AG09309 (cell line): Measurements from ENCODE around the gene UBB.

Experiments
- DNase-seq: peaks from one replicate; pipeline ENCODE4 v3.0.0-alpha.2; 2010; ENCODE audit warnings: low read depth
- H3K4me3 ChIP-seq: 2 replicates; pipeline ENCODE4 v1.5.1; 2011; ENCODE audit warnings: mild to moderate bottlenecking, low read depth, low read length, moderate library complexity; ENCODE audit not compliant: control insufficient read depth
- CTCF ChIP-seq: IDR thresholded peaks from 2 replicates; pipeline ENCODE4 v1.5.1; 2011; ENCODE audit warnings: mild to moderate bottlenecking, low read depth, low read length, inconsistent platforms; ENCODE audit not compliant: insufficient read depth, control insufficient read depth; ENCODE audit errors: missing control alignments

The UBB gene

DNA sequence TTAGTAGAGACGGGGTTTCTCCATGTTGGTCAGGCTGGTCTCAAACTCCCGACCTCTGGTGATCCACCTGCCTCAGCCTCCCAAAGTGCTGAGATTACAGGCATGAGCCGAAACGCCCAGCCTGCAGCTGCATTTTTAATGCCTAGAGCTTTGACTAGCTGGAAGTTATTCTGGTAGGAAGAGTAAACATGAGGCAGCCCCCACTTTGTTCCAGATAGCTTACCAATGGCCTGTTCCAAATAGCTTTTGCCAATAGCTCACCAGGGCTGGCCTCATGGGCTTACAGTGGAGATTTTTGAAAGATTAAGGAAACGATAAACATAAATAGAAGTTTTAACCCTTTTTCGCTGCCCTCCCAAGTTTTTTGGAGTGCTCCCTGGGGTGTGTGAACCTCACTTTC lies 44.3 kb downstream of the UBB start:
- H3K4me3 ChIP-seq = no peak overlapping the region
- no peak for TF ChIP-seq CTCF
- DNase-seq = no peak

DNA sequence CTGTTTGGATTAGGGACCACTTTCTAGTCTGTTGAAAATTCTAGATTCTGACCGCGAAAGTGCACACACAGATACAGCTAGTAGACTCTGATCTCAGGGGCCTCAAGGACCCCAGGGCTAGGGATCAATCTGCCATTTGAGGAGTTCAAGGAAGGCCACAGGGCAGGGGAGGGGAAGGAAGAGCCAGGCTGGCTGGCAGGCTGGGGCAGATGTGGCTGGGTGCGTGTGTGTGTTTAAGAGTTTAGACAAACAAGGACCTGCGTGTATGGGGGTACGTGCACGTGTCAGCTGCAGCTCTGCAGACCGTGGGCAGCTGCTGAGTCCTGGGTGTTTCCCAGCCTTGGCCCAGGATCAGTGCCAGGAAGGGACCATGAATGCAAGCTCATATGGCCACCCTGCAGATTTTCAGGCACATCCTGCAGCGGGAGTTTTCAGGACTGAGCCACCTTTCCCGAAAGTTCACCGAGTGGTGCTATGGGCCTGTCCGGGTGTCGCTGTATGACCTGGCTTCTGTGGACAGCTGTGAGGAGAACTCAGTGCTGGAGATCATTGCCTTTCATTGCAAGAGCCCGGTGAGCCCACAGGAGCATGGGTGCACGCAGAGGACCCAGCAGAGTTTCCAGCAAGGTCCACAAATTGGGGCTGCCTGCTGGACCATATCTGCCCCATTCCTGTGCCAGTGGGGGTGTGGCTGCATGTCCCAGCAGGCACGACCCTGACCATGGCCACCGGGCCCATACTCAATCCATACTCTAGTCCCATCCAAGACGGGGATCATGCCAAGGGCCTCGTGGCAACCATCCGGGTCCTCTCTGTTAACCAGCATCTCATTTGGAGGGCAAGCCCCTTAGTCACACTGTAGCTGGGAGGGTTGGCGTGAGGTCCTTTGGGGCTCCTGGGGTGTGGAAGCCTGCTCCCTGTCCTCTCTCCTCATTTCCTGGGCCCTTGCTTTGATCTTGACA lies 45.1 kb downstream of the UBB start:
- no peak overlapping the region for H3K4me3 ChIP-seq
- no peak for DNase-seq
- no peak for TF ChIP-seq CTCF

DNA sequence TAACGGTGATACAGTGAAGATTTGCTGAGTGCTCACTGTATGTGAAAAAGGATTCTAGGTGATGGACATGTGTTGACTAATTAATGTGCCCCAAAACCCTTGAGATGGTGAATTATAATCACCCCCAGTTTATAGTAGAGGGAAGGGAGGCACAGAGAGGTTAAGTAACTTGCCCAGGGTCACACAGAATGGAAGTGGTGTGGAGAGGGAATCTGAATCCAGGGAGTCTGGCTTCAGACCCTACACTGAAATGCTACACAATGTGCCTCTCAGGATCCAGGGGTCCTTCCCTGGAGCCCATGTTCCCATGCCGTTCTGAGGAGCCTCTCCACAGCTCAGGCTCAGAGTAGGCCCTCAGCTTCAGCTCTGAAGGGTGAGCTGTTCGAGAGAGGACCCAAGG lies 46.1 kb downstream of the UBB start:
- TF ChIP-seq CTCF = no peak
- no peak for DNase-seq
- no peak overlapping the region for H3K4me3 ChIP-seq

GRCh38 chr17:16428098-16428882 lies 47.4 kb downstream of the UBB start:
- H3K4me3 ChIP-seq = no peak overlapping the region
- peak; percentile 78 for TF ChIP-seq CTCF
- no peak for DNase-seq

DNA sequence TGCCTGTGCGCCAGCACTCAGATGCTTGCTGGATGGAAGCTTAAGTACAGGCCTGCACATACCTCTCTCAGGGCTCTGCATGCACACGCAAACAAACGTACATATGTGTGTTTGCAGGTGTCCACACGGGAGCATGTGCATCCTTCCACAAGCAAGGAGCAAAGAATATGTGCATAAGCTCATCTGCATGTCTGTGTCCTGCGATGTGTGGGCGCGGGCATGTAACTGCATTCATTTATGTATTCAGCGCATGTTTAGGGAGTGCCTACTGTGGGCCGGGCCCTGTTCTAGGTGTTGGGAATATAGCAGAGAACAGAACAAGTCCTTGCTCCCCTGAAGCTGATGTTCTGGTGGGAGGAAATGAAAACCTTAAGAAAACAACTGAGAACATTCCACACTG lies 48.2 kb downstream of the UBB start:
- TF ChIP-seq CTCF = no peak
- H3K4me3 ChIP-seq = no peak overlapping the region
- no peak for DNase-seq

- no peak overlapping the region for H3K4me3 ChIP-seq
- no peak for TF ChIP-seq CTCF
- no peak for DNase-seq
Measured at GRCh38 chr17:16430650-16431049, 49.8 kb downstream of the UBB start.
